GM18951 (cell line): ENCODE measurements around the gene SHLD1.
"Not testable (repeated sequence)": the region's sequence is repeated elsewhere in the genome, so short reads cannot be mapped to it uniquely, and the experiment has no call there.

Source experiments
- POLR2A ChIP-seq: IDR thresholded peaks from 4 replicates; pipeline ENCODE4 v1.6.1; 2011; ENCODE audit warnings: mild to moderate bottlenecking; ENCODE audit not compliant: insufficient read length, insufficient read depth; ENCODE audit errors: extremely low read depth
- in situ Hi-C: fragments of 300-500 bp; cut with MboI; formaldehyde crosslinking; loops from one replicate; pipeline ENCODE4 v1.12.0; 2022; ENCODE audit warnings: low sequenced_read_pairs, mixed read lengths, inconsistent platforms; ENCODE audit not compliant: unreplicated experiment

SHLD1 gene

GRCh38 chr20:5746064-5746463 is 4.1 kb upstream of the SHLD1 start:
- in situ Hi-C loops, result no loop called here
- TF ChIP-seq POLR2A, result no peak

- in situ Hi-C loops, result no loop called here
- TF ChIP-seq POLR2A, result no peak
Measured at GRCh38 chr20:5748246-5748645, 2.0 kb upstream of the SHLD1 start.

GRCh38 chr20:5749512-5749951 is 669 bp upstream of the SHLD1 start:
- in situ Hi-C loops, result not testable (repeated sequence)

GRCh38 chr20:5751856-5752255 is 1.7 kb downstream of the SHLD1 start:
- in situ Hi-C loops, result no loop called here
- no peak for TF ChIP-seq POLR2A

- no peak for TF ChIP-seq POLR2A
Measured at GRCh38 chr20:5753814-5754213, 3.6 kb downstream of the SHLD1 start.

GRCh38 chr20:5757949-5758348 is 7.7 kb downstream of the SHLD1 start:
- TF ChIP-seq POLR2A, result no peak
- in situ Hi-C loops, result no loop called here

More at GRCh38 chr20:5753814-5754213, 3.6 kb downstream of the SHLD1 start:
- in situ Hi-C loops, result no loop called here

GRCh38 chr20:5766085-5766764 is 16.0 kb downstream of the SHLD1 start:
- in situ Hi-C loops, result no loop called here

GRCh38 chr20:5767493-5768098 is 17.4 kb downstream of the SHLD1 start:
- in situ Hi-C loops, result no loop called here
- TF ChIP-seq POLR2A, result no peak

More at GRCh38 chr20:5766085-5766764, 16.0 kb downstream of the SHLD1 start:
- no peak for TF ChIP-seq POLR2A

- no peak for TF ChIP-seq POLR2A
- in situ Hi-C loops, result loop anchor here (10.0 kb wide), 1 partner anchor 196 kb away; no protein-coding TSS in a partner anchor
Measured at GRCh38 chr20:5770231-5770986, 20.2 kb downstream of the SHLD1 start.

- no peak for TF ChIP-seq POLR2A
- in situ Hi-C loops, result loop anchor here (10.0 kb wide), 1 partner anchor 196 kb away; no protein-coding TSS in a partner anchor
Measured at GRCh38 chr20:5770987-5771318, 20.8 kb downstream of the SHLD1 start.

- no peak for TF ChIP-seq POLR2A
- in situ Hi-C loops, result loop anchor here (10.0 kb wide), 1 partner anchor 198 kb away; no protein-coding TSS in a partner anchor
Measured at GRCh38 chr20:5772704-5773103, 22.5 kb downstream of the SHLD1 start.

GRCh38 chr20:5773589-5773988 is 23.4 kb downstream of the SHLD1 start:
- in situ Hi-C loops, result loop anchor here (10.0 kb wide), 1 partner anchor 199 kb away; no protein-coding TSS in a partner anchor
- no peak for TF ChIP-seq POLR2A

- in situ Hi-C loops, result loop anchor here (10.0 kb wide), 1 partner anchor 201 kb away; no protein-coding TSS in a partner anchor
- no peak for TF ChIP-seq POLR2A
Measured at GRCh38 chr20:5776077-5776476, 25.9 kb downstream of the SHLD1 start.

GRCh38 chr20:5779071-5779900 is 29.1 kb downstream of the SHLD1 start:
- no peak for TF ChIP-seq POLR2A
- in situ Hi-C loops, result loop anchor here (10.0 kb wide), 1 partner anchor 204 kb away; no protein-coding TSS in a partner anchor
